GM23338 (cell line): ENCODE results near the gene TLDC2. TPM values are rescaled to one million over a fixed set of nuclear protein-coding genes. Genes with fewer than 3 reads are reported as not detected.

ENCODE experiments used
- ATAC-seq: fragments of 200-7000 bp; cut with Tn5 transposase; 3 replicates; pipeline ENCODE4 v1.9.1; 2020
- DNase-seq: peaks from one replicate; pipeline ENCODE4 v3.0.0-alpha.2; 2015; ENCODE audit warnings: low spot score
- H2AFZ ChIP-seq: fragments of 200-600 bp; sonication (generic); 2 replicates; pipeline ENCODE4 v1.8.0; 2016; ENCODE audit warnings: antibody characterized with exemption, mild to moderate bottlenecking, moderate library complexity
- H3F3A ChIP-seq: fragments of 200-600 bp; sonication (generic); replicated peaks from 2 replicates; pipeline ENCODE4 v1.8.0; 2017; ENCODE audit warnings: antibody characterized with exemption, mixed run types, low read depth
- H3K27ac ChIP-seq: fragments of 200-600 bp; sonication (generic); 2 replicates; pipeline ENCODE4 v1.6.1; 2016; ENCODE audit warnings: low read depth
- H3K27me3 ChIP-seq: fragments of 200-600 bp; sonication (generic); 2 replicates; pipeline ENCODE4 v1.8.0; 2016; ENCODE audit warnings: mild to moderate bottlenecking, mixed run types, moderate library complexity; ENCODE audit not compliant: insufficient read depth
- H3K36me3 ChIP-seq: fragments of 200-600 bp; sonication (generic); 2 replicates; pipeline ENCODE4 v1.8.0; 2016; ENCODE audit warnings: mild to moderate bottlenecking; ENCODE audit not compliant: insufficient read depth
- H3K4me1 ChIP-seq: fragments of 200-600 bp; sonication (generic); 2 replicates; pipeline ENCODE4 v1.8.0; 2016; ENCODE audit warnings: mild to moderate bottlenecking, moderate library complexity; ENCODE audit not compliant: insufficient read depth
- H3K4me2 ChIP-seq: fragments of 200-600 bp; sonication (generic); 2 replicates; pipeline ENCODE4 v1.7.1; 2017; ENCODE audit warnings: mixed run types
- H3K4me3 ChIP-seq: fragments of 200-600 bp; sonication (generic); 2 replicates; pipeline ENCODE4 v1.6.1; 2016; ENCODE audit warnings: mixed run types
- H3K79me2 ChIP-seq: fragments of 200-600 bp; sonication (generic); replicated peaks from 2 replicates; pipeline ENCODE4 v1.8.0; 2017; ENCODE audit warnings: mild to moderate bottlenecking; ENCODE audit not compliant: insufficient read depth
- H3K9me2 ChIP-seq: fragments of 200-600 bp; sonication (generic); 2 replicates; pipeline ENCODE4 v1.8.0; 2017; ENCODE audit not compliant: insufficient read depth
- H4K20me1 ChIP-seq: fragments of 200-600 bp; sonication (generic); replicated peaks from 2 replicates; pipeline ENCODE4 v1.8.0; 2017; ENCODE audit warnings: mild to moderate bottlenecking; ENCODE audit not compliant: insufficient read depth
- H3K27ac Mint-ChIP-seq: 2 replicates; pipeline ENCODE4 v1.8.0; 2020; ENCODE audit warnings: inconsistent platforms, mild to moderate bottlenecking, moderate library complexity, mixed read lengths
- H3K27me3 Mint-ChIP-seq: 3 replicates; pipeline ENCODE4 v1.8.0; 2022; ENCODE audit warnings: low read depth, mild to moderate bottlenecking, moderate library complexity, mixed read lengths, inconsistent platforms; ENCODE audit not compliant: insufficient read depth, poor library complexity
- H3K36me3 Mint-ChIP-seq: 3 replicates; pipeline ENCODE4 v1.8.0; 2021; ENCODE audit warnings: low read depth, mild to moderate bottlenecking, inconsistent platforms, moderate library complexity, mixed read lengths
- H3K4me1 Mint-ChIP-seq: 3 replicates; pipeline ENCODE4 v1.8.0; 2020; ENCODE audit warnings: mild to moderate bottlenecking, inconsistent platforms, mixed read lengths
- H3K4me3 Mint-ChIP-seq: 3 replicates; pipeline ENCODE4 v1.8.0; 2021; ENCODE audit warnings: moderate library complexity, mild to moderate bottlenecking, inconsistent platforms, mixed read lengths
- H3K9me3 Mint-ChIP-seq: 3 replicates; pipeline ENCODE4 v1.8.0; 2020; ENCODE audit warnings: moderate library complexity, mild to moderate bottlenecking, inconsistent platforms, mixed read lengths
- EZH2 ChIP-seq: fragments of 200-600 bp; sonication (generic); IDR thresholded peaks from one replicate; pipeline ENCODE4 v1.8.0; 2017; ENCODE audit warnings: antibody characterized with exemption, mild to moderate bottlenecking, low read depth; ENCODE audit not compliant: unreplicated experiment
- EZH2phosphoT487 ChIP-seq: fragments of 200-600 bp; sonication (generic); IDR thresholded peaks from one replicate; pipeline ENCODE4 v1.8.1; 2018; ENCODE audit warnings: antibody characterized with exemption; ENCODE audit not compliant: unreplicated experiment
- NANOG ChIP-seq: IDR thresholded peaks from 2 replicates; pipeline ENCODE4 v1.6.1; 2016; ENCODE audit warnings: antibody characterized with exemption, borderline replicate concordance
- POLR2AphosphoS5 ChIP-seq: IDR thresholded peaks from 2 replicates; pipeline ENCODE4 v1.6.1; 2016; ENCODE audit warnings: antibody characterized with exemption, low read depth
- ZNF114 ChIP-seq: fragments of 250-450 bp; sonication (Bioruptor Pico); IDR thresholded peaks from 2 replicates; pipeline ENCODE4 v1.5.0; 2020; ENCODE audit warnings: mild to moderate bottlenecking, moderate library complexity
- ZNF331 ChIP-seq: fragments of 250-450 bp; sonication (Bioruptor Pico); IDR thresholded peaks from 2 replicates; pipeline ENCODE4 v1.5.0; 2020; ENCODE audit warnings: low read depth, mild to moderate bottlenecking, moderate library complexity
- polyA plus RNA-seq: library from polyadenylated mRNA; unstranded; fragments of >200 nt; fragmentation: Nextera tagmentation; extraction: Ambion mirVana; gene quantifications from 2 replicates; pipeline ENCODE4 v1.2.1, GENCODE V29; 2016
- total RNA-seq: library from RNA; depleted of rRNA; stranded (reverse); fragments of >200 nt; shearing (Covaris generic); gene quantifications from 2 replicates; pipeline ENCODE4 v1.2.3, GENCODE V29; 2014
- TF ChIP-seq, protein P1 (sequence below): IDR thresholded peaks from one replicate; pipeline ENCODE4 v1.6.1; 2018; ENCODE audit warnings: antibody characterized with exemption; ENCODE audit not compliant: unreplicated experiment
- TF ChIP-seq, protein P2 (sequence below), 2 experiments: fragments of 200-600 bp in 1 of 2; sonication (generic) in 1 of 2; conservative IDR thresholded peaks; 2 replicates each; pipeline versions ENCODE4 v1.5.1 to v1.6.1; 2016 to 2017; ENCODE audit warnings: antibody characterized with exemption in 2 of 2, low read depth in 2 of 2, mild to moderate bottlenecking in 2 of 2, moderate library complexity in 1 of 2
- TF ChIP-seq, protein P3 (sequence below): IDR thresholded peaks from 2 replicates; pipeline ENCODE4 v1.6.1; 2016; ENCODE audit warnings: antibody characterized with exemption
- TF ChIP-seq, protein P4 (sequence below): fragments of 250-450 bp; sonication (Bioruptor Pico); IDR thresholded peaks from 2 replicates; pipeline ENCODE4 v1.5.0; 2020; ENCODE audit warnings: mild to moderate bottlenecking, moderate library complexity

Gene TLDC2
- total and polyA plus RNA-seq, 2 experiments from 2014 or later = 0.16 to 0.38 TPM

DNA sequence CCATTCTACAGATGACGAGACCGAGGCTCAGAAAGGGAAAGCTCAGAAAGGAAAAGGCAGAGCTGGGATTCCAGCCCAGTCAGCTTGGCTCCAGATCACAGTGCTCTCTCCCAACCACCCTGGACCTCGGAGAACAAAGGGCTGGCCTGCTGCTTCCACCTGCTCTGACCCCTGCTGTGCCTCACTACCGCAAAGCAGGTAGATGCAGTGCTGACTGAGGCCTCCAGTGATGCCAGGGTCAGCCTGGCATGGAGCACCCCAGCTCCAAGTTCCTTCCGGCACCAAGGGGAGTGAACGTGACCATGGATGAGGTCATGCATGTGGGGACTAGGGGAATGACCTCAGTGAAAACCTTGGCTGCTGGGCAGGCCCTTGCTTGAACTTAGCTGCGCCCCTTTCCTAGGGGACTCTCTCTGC is 20.7 kb upstream of the TLDC2 start (continued):
- TF ChIP-seq, protein P1, sequence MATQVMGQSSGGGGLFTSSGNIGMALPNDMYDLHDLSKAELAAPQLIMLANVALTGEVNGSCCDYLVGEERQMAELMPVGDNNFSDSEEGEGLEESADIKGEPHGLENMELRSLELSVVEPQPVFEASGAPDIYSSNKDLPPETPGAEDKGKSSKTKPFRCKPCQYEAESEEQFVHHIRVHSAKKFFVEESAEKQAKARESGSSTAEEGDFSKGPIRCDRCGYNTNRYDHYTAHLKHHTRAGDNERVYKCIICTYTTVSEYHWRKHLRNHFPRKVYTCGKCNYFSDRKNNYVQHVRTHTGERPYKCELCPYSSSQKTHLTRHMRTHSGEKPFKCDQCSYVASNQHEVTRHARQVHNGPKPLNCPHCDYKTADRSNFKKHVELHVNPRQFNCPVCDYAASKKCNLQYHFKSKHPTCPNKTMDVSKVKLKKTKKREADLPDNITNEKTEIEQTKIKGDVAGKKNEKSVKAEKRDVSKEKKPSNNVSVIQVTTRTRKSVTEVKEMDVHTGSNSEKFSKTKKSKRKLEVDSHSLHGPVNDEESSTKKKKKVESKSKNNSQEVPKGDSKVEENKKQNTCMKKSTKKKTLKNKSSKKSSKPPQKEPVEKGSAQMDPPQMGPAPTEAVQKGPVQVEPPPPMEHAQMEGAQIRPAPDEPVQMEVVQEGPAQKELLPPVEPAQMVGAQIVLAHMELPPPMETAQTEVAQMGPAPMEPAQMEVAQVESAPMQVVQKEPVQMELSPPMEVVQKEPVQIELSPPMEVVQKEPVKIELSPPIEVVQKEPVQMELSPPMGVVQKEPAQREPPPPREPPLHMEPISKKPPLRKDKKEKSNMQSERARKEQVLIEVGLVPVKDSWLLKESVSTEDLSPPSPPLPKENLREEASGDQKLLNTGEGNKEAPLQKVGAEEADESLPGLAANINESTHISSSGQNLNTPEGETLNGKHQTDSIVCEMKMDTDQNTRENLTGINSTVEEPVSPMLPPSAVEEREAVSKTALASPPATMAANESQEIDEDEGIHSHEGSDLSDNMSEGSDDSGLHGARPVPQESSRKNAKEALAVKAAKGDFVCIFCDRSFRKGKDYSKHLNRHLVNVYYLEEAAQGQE = no peak
- TF ChIP-seq ZNF331 (CRISPR knock-in tag) (no peak), NANOG (no peak), POLR2AphosphoS5 (no peak)
- TF ChIP-seq, protein P2, sequence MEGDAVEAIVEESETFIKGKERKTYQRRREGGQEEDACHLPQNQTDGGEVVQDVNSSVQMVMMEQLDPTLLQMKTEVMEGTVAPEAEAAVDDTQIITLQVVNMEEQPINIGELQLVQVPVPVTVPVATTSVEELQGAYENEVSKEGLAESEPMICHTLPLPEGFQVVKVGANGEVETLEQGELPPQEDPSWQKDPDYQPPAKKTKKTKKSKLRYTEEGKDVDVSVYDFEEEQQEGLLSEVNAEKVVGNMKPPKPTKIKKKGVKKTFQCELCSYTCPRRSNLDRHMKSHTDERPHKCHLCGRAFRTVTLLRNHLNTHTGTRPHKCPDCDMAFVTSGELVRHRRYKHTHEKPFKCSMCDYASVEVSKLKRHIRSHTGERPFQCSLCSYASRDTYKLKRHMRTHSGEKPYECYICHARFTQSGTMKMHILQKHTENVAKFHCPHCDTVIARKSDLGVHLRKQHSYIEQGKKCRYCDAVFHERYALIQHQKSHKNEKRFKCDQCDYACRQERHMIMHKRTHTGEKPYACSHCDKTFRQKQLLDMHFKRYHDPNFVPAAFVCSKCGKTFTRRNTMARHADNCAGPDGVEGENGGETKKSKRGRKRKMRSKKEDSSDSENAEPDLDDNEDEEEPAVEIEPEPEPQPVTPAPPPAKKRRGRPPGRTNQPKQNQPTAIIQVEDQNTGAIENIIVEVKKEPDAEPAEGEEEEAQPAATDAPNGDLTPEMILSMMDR (conservative IDR thresholded peaks at IDR 0.05; ENCODE audit: low read depth in 2 of 2) = no peak

DNA sequence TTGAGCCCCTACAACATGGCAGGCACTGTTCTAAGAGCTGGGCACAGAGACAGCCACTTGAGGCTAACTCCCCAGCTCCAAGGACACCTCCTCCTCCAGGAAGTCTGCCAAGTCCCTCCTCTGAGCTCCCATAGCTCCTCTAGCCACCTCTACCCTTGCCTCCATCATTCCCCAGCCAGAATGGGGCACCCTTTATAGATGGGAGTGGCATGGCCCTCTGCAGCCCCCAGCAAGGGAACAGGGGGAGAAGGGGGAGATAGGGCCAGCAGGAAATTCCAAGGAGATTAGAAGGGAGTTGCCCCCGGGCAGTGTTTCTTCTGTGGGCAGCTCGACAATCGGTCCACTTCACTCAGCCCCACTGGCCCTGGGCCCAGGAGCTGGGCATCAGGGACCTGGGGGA is 19.7 kb upstream of the TLDC2 start:
- Histone ChIP-seq H3K4me2 (no peak overlapping the region), H3K9me2 (no peaks in the 10 kb centered on the region), H3K79me2 (peaks cover 32% of the 10 kb centered on the region), H4K20me1 (peaks cover 6% of the 10 kb centered on the region), H3K36me3 (no peaks in the 10 kb centered on the region), H3K27ac (no peak overlapping the region), H3K4me3 (no peak overlapping the region), H3K27me3 (peaks cover under 1% of the 10 kb centered on the region; the same call in 1 of the 2 replicates), H2AFZ (no peak overlapping the region), H3K4me1 (peaks cover 3% of the 10 kb centered on the region; the same call in 1 of the 2 replicates), H3F3A (no peaks in the 10 kb centered on the region)
- DNase-seq (no peak), ATAC-seq (no peak)
- Mint-ChIP-seq H3K27me3 (peaks cover 18% of the 10 kb centered on the region), H3K36me3 (peaks cover 11% of the 10 kb centered on the region), H3K9me3 (peaks cover 8% of the 10 kb centered on the region), H3K27ac (no peak overlapping the region), H3K4me1 (peaks cover 41% of the 10 kb centered on the region), H3K4me3 (no peak overlapping the region)
- TF ChIP-seq ZNF331 (CRISPR knock-in tag) = no peak
- TF ChIP-seq, protein P2 (conservative IDR thresholded peaks at IDR 0.05; ENCODE audit: low read depth in 2 of 2) = no peak
- no peak for TF ChIP-seq EZH2phosphoT487
- TF ChIP-seq, protein P3, sequence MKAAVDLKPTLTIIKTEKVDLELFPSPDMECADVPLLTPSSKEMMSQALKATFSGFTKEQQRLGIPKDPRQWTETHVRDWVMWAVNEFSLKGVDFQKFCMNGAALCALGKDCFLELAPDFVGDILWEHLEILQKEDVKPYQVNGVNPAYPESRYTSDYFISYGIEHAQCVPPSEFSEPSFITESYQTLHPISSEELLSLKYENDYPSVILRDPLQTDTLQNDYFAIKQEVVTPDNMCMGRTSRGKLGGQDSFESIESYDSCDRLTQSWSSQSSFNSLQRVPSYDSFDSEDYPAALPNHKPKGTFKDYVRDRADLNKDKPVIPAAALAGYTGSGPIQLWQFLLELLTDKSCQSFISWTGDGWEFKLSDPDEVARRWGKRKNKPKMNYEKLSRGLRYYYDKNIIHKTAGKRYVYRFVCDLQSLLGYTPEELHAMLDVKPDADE = no peak
- no peak for TF ChIP-seq EZH2
- TF ChIP-seq, protein P4, sequence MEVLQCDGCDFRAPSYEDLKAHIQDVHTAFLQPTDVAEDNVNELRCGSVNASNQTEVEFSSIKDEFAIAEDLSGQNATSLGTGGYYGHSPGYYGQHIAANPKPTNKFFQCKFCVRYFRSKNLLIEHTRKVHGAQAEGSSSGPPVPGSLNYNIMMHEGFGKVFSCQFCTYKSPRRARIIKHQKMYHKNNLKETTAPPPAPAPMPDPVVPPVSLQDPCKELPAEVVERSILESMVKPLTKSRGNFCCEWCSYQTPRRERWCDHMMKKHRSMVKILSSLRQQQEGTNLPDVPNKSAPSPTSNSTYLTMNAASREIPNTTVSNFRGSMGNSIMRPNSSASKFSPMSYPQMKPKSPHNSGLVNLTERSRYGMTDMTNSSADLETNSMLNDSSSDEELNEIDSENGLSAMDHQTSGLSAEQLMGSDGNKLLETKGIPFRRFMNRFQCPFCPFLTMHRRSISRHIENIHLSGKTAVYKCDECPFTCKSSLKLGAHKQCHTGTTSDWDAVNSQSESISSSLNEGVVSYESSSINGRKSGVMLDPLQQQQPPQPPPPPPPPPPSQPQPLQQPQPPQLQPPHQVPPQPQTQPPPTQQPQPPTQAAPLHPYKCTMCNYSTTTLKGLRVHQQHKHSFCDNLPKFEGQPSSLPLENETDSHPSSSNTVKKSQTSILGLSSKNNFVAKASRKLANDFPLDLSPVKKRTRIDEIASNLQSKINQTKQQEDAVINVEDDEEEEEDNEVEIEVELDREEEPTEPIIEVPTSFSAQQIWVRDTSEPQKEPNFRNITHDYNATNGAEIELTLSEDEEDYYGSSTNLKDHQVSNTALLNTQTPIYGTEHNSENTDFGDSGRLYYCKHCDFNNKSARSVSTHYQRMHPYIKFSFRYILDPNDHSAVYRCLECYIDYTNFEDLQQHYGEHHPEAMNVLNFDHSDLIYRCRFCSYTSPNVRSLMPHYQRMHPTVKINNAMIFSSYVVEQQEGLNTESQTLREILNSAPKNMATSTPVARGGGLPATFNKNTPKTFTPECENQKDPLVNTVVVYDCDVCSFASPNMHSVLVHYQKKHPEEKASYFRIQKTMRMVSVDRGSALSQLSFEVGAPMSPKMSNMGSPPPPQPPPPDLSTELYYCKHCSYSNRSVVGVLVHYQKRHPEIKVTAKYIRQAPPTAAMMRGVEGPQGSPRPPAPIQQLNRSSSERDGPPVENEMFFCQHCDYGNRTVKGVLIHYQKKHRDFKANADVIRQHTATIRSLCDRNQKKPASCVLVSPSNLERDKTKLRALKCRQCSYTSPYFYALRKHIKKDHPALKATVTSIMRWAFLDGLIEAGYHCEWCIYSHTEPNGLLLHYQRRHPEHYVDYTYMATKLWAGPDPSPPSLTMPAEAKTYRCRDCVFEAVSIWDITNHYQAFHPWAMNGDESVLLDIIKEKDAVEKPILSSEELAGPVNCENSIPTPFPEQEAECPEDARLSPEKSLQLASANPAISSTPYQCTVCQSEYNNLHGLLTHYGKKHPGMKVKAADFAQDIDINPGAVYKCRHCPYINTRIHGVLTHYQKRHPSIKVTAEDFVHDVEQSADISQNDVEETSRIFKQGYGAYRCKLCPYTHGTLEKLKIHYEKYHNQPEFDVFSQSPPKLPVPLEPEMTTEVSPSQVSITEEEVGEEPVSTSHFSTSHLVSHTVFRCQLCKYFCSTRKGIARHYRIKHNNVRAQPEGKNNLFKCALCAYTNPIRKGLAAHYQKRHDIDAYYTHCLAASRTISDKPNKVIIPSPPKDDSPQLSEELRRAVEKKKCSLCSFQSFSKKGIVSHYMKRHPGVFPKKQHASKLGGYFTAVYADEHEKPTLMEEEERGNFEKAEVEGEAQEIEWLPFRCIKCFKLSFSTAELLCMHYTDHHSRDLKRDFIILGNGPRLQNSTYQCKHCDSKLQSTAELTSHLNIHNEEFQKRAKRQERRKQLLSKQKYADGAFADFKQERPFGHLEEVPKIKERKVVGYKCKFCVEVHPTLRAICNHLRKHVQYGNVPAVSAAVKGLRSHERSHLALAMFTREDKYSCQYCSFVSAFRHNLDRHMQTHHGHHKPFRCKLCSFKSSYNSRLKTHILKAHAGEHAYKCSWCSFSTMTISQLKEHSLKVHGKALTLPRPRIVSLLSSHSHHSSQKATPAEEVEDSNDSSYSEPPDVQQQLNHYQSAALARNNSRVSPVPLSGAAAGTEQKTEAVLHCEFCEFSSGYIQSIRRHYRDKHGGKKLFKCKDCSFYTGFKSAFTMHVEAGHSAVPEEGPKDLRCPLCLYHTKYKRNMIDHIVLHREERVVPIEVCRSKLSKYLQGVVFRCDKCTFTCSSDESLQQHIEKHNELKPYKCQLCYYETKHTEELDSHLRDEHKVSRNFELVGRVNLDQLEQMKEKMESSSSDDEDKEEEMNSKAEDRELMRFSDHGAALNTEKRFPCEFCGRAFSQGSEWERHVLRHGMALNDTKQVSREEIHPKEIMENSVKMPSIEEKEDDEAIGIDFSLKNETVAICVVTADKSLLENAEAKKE (CRISPR knock-in tag) = no peak
- TF ChIP-seq ZNF114 (CRISPR knock-in tag) = no peak
